Panc1 (cell line): Measurements from ENCODE around the gene SEC61B. TPM values are rescaled to one million over a fixed set of nuclear protein-coding genes. Genes with fewer than 3 reads are reported as not detected.
"Not testable (repeated sequence)": the region's sequence is repeated elsewhere in the genome, so short reads cannot be mapped to it uniquely, and the experiment has no call there.

ENCODE experiments used
- ATAC-seq: fragments of 200-7000 bp; cut with Tn5 transposase; 2 replicates; pipeline ENCODE4 v1.9.1; 2020; ENCODE audit warnings: mild to moderate bottlenecking, moderate library complexity
- BruUV-seq: library from RNA; stranded (reverse); fragments of 400-500 nt; replicated peaks from 2 replicates; lab custom pipeline; 2021; lab: Mats Ljungman, UMichigan
- CTCF ChIA-PET: fragments of 300-600 bp; sonication (Branson Sonifier 250); formaldehyde crosslinking; loops from one replicate; lab custom pipeline; 2022; ENCODE audit warnings: antibody characterized with exemption; lab: Charles Lee
- POLR2A ChIA-PET: fragments of 300-600 bp; sonication (Branson Sonifier 250); formaldehyde crosslinking; loops from one replicate; lab custom pipeline; 2022; ENCODE audit warnings: antibody characterized with exemption; lab: Charles Lee
- DNase-seq: peaks from one replicate; pipeline ENCODE4 v3.0.0-alpha.2; 2010; ENCODE audit warnings: low read depth, low spot score
- H3K27ac ChIP-seq: 2 replicates; pipeline ENCODE4 v1.5.1; 2011; ENCODE audit warnings: mild to moderate bottlenecking, low read length, inconsistent platforms
- H3K27me3 ChIP-seq: fragments of 200-500 bp; sonication (Bioruptor generic); 2 replicates; pipeline ENCODE4 v1.6.0; 2014; ENCODE audit warnings: low read length, inconsistent platforms; ENCODE audit not compliant: control insufficient read depth, insufficient read depth
- H3K36me3 ChIP-seq: fragments of 200-500 bp; sonication (Bioruptor generic); 2 replicates; pipeline ENCODE4 v1.5.1; 2014; ENCODE audit warnings: inconsistent platforms, mild to moderate bottlenecking, low read length, moderate library complexity; ENCODE audit not compliant: control insufficient read depth, insufficient read depth
- H3K4me1 ChIP-seq: 2 replicates; pipeline ENCODE4 v1.5.1; 2011; ENCODE audit warnings: inconsistent platforms, mild to moderate bottlenecking, low read length, moderate library complexity; ENCODE audit not compliant: control insufficient read depth, insufficient read depth
- H3K4me3 ChIP-seq, 2 experiments: 2 replicates each; pipeline ENCODE4 v1.5.1; 2011 to 2012; ENCODE audit warnings: low read depth in 2 of 2, low read length in 2 of 2, mild to moderate bottlenecking in 2 of 2, inconsistent platforms in 1 of 2, moderate library complexity in 1 of 2
- H3K9me3 ChIP-seq: fragments of 200-500 bp; sonication (Bioruptor generic); 2 replicates; pipeline ENCODE4 v1.5.1; 2014; ENCODE audit warnings: low read depth, mild to moderate bottlenecking, inconsistent platforms, low read length, moderate library complexity; ENCODE audit not compliant: control insufficient read depth, insufficient read depth
- CTCF ChIP-seq: fragments of 450-650 bp; IDR thresholded peaks from 2 replicates; pipeline ENCODE4 v1.5.1; 2017; ENCODE audit warnings: mild to moderate bottlenecking
- POLR2AphosphoS5 ChIP-seq: IDR thresholded peaks from 2 replicates; pipeline ENCODE4 v1.6.1; 2012; ENCODE audit warnings: mild to moderate bottlenecking, low read depth, low read length, moderate library complexity
- SIN3A ChIP-seq: IDR thresholded peaks from 2 replicates; pipeline ENCODE4 v1.6.1; 2012; ENCODE audit warnings: low read depth, mild to moderate bottlenecking, low read length, moderate library complexity, borderline replicate concordance; ENCODE audit not compliant: insufficient read depth
- TCF7L2 ChIP-seq: IDR thresholded peaks from 2 replicates; pipeline ENCODE4 v1.6.1; 2011; ENCODE audit warnings: mild to moderate bottlenecking, low read depth, low read length, inconsistent platforms
- in situ Hi-C: cut with HindIII; loops from 2 replicates; pipeline ENCODE4 v1.10.0; 2016; ENCODE audit warnings: low sequenced_read_pairs, low pct_unique_long_range_greater_than_20kb
- intact Hi-C: fragments of 100-400 bp; cut with micrococcal nuclease; formaldehyde crosslinking; loops from one replicate; pipeline ENCODE4 v1.10.0; 2022; ENCODE audit not compliant: unreplicated experiment
- total RNA-seq: library from RNA; stranded (reverse); gene quantifications from one replicate; pipeline ENCODE4 v1.2.1, GENCODE V29; 2021; ENCODE audit not compliant: unreplicated experiment
- TF ChIP-seq, protein P1 (sequence below), 2 experiments: IDR thresholded peaks; 2 replicates each; pipeline ENCODE4 v1.6.1; 2011 to 2012; ENCODE audit warnings: low read depth in 2 of 2, control low read depth in 1 of 2, low read length in 1 of 2, mild to moderate bottlenecking in 1 of 2, moderate library complexity in 1 of 2; ENCODE audit not compliant: insufficient read depth in 1 of 2

The SEC61B gene
- total RNA-seq, 1 experiment from 2014 or later = 90.4 TPM

- no peaks in the 10 kb centered on the region for H3K27me3 ChIP-seq
- DNase-seq = no peak
- ATAC-seq = no peak
- H3K36me3 ChIP-seq = no peaks in the 10 kb centered on the region
- TF ChIP-seq CTCF = no peak
- H3K9me3 ChIP-seq = no peaks in the 10 kb centered on the region
- intact Hi-C loops = no loop called here
- H3K4me3 ChIP-seq = no peak overlapping the region
- H3K27ac ChIP-seq = no peak overlapping the region
- BruUV-seq = no TSS peak
- in situ Hi-C loops = no loop called here
- POLR2A ChIA-PET = no interaction called here
- CTCF ChIA-PET = no interaction called here
- H3K4me1 ChIP-seq = no peaks in the 10 kb centered on the region
Measured at GRCh38 chr9:99237356-99237755, 15.3 kb downstream of the SEC61B start.

DNA sequence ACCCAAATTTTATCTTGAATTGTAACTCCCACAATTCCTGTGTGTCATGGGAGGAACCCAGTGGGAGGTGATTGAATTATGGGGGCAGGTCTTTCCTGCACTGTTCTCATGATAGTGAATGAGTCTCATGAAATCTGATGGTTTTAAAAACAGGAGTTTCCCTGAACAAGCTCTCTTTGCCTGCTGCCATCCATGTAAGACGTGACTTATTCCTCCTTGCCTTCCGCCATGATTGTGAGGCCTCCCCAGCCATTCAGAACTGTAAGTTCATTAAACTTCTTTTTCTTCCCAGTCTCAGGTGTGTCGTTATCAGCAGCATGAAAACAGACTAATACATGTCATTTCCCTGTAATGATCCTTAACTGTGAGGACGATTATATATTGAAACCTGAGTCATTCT is 15.8 kb downstream of the SEC61B start:
- ATAC-seq, CTCF ChIA-PET, H3K4me1 ChIP-seq, H3K9me3 ChIP-seq, in situ Hi-C loops, BruUV-seq, H3K27me3 ChIP-seq, POLR2A ChIA-PET, H3K36me3 ChIP-seq, H3K27ac ChIP-seq, DNase-seq, intact Hi-C loops, H3K4me3 ChIP-seq: not testable (repeated sequence)

DNA sequence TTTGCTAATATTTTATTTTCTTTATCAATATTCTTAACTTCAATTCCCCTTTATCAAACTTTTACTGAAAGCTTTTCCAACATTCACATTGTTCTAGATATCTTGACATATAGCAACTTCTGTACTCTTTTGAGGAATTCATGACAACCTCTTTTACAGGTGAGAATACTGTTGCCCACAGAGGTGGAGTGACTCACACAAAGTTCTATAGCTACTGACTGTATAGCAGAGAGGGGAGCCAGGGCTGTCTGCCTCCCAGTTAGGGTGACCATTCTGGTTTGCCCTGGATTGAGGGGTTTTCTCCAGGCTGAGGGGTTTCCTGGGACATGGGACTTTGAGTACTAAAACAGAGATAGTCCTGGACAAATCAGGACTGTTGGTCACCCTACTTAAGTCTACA is 16.2 kb downstream of the SEC61B start:
- Histone ChIP-seq H3K36me3 (no peaks in the 10 kb centered on the region), H3K27ac (no peak overlapping the region), H3K27me3 (no peaks in the 10 kb centered on the region), H3K4me3 (no peak overlapping the region), H3K9me3 (no peaks in the 10 kb centered on the region), H3K4me1 (no peaks in the 10 kb centered on the region)
- ChIA-PET POLR2A (no interaction called here), CTCF (no interaction called here)
- TF ChIP-seq POLR2AphosphoS5 = no peak
- no peak for TF ChIP-seq TCF7L2
- intact Hi-C loops = no loop called here
- no TSS peak for BruUV-seq
- in situ Hi-C loops = no loop called here
- DNase-seq (no peak), ATAC-seq (no peak)

GRCh38 chr9:99239341-99240060 is 17.4 kb downstream of the SEC61B start:
- intact Hi-C loops = no loop called here
- ChIA-PET CTCF (no interaction called here), POLR2A (interaction anchor here (0.6 kb wide), 1 partner anchor 1399 kb away, joined by 8 read pairs; no protein-coding TSS in a partner anchor)
- Histone ChIP-seq H3K27me3 (no peaks in the 10 kb centered on the region), H3K4me1 (no peaks in the 10 kb centered on the region), H3K36me3 (no peaks in the 10 kb centered on the region), H3K4me3 (no peak overlapping the region), H3K27ac (no peak overlapping the region), H3K9me3 (no peaks in the 10 kb centered on the region)
- no peak for ATAC-seq
- BruUV-seq = no TSS peak
- DNase-seq = no peak
- TF ChIP-seq POLR2AphosphoS5 = no peak
- TF ChIP-seq TCF7L2 = no peak
- TF ChIP-seq, protein P1, sequence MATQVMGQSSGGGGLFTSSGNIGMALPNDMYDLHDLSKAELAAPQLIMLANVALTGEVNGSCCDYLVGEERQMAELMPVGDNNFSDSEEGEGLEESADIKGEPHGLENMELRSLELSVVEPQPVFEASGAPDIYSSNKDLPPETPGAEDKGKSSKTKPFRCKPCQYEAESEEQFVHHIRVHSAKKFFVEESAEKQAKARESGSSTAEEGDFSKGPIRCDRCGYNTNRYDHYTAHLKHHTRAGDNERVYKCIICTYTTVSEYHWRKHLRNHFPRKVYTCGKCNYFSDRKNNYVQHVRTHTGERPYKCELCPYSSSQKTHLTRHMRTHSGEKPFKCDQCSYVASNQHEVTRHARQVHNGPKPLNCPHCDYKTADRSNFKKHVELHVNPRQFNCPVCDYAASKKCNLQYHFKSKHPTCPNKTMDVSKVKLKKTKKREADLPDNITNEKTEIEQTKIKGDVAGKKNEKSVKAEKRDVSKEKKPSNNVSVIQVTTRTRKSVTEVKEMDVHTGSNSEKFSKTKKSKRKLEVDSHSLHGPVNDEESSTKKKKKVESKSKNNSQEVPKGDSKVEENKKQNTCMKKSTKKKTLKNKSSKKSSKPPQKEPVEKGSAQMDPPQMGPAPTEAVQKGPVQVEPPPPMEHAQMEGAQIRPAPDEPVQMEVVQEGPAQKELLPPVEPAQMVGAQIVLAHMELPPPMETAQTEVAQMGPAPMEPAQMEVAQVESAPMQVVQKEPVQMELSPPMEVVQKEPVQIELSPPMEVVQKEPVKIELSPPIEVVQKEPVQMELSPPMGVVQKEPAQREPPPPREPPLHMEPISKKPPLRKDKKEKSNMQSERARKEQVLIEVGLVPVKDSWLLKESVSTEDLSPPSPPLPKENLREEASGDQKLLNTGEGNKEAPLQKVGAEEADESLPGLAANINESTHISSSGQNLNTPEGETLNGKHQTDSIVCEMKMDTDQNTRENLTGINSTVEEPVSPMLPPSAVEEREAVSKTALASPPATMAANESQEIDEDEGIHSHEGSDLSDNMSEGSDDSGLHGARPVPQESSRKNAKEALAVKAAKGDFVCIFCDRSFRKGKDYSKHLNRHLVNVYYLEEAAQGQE (IDR thresholded peaks at IDR 0.05; ENCODE audit: insufficient read depth in 1 of 2, low read depth in 2 of 2, low read length in 1 of 2) = no peak
- no peak for TF ChIP-seq SIN3A
- TF ChIP-seq CTCF = no peak
- in situ Hi-C loops = no loop called here
